GM12878 (cell line): Measurements from ENCODE around the gene PPP2R5D. TPM values are rescaled to one million over a fixed set of nuclear protein-coding genes. Genes with fewer than 3 reads are reported as not detected.

Source experiments
- ATAC-seq: fragments of 200-7000 bp; cut with Tn5 transposase; 3 replicates; pipeline ENCODE4 v1.9.1; 2020; ENCODE audit warnings: mild to moderate bottlenecking, moderate library complexity
- BruUV-seq: library from RNA; stranded (reverse); fragments of 400-500 nt; replicated peaks from 2 replicates; lab custom pipeline; 2021; lab: Mats Ljungman, UMichigan
- CTCF ChIA-PET: fragments of 300-600 bp; sonication (Branson Sonifier 250); formaldehyde crosslinking; extraction: SDS; loops from one replicate; lab custom pipeline; 2021; ENCODE audit warnings: inconsistent platforms; lab: Yijun Ruan, JAX
- POLR2A ChIA-PET: fragments of 350-600 bp; formaldehyde crosslinking; extraction: SDS; loops from one replicate; lab custom pipeline; 2021; ENCODE audit warnings: inconsistent platforms; lab: Charles Lee
- RAD21 ChIA-PET: fragments of 300-600 bp; sonication (Branson Sonifier 250); formaldehyde crosslinking; loops from one replicate; lab custom pipeline; 2023; ENCODE audit warnings: antibody characterized with exemption; ENCODE audit not compliant: unreplicated experiment; lab: Charles Lee
- SMC1A ChIA-PET: fragments of 300-600 bp; sonication (Branson Sonifier 250); formaldehyde crosslinking; loops from one replicate; lab custom pipeline; 2023; ENCODE audit not compliant: unreplicated experiment, uncharacterized antibody; lab: Charles Lee
- DNase-seq: peaks from one replicate; pipeline ENCODE4 v3.0.0-alpha.2; 2011; ENCODE audit warnings: low read depth, low spot score
- FAIRE-seq: peaks from 3 replicates; lab custom pipeline; 2011; peaks lifted over from hg19 to GRCh38; lab: Jason Lieb, UNC
- H2AFZ ChIP-seq: 2 replicates; pipeline ENCODE4 v1.6.0; 2011; ENCODE audit warnings: low read depth, low read length, control low read depth; ENCODE audit not compliant: control insufficient read depth
- H3K27ac ChIP-seq: 2 replicates; pipeline ENCODE4 v1.5.1; 2011; ENCODE audit warnings: control low read depth; ENCODE audit not compliant: control insufficient read depth, insufficient read depth
- H3K27me3 ChIP-seq, 2 experiments: replicated peaks in 1 of 2; 2 replicates each; pipeline versions ENCODE4 v1.6.0 to v1.6.1; 2011; ENCODE audit warnings: low read length in 1 of 2; ENCODE audit not compliant: control insufficient read depth in 2 of 2, insufficient read depth in 2 of 2
- H3K36me3 ChIP-seq, 2 experiments: 2 replicates each; pipeline ENCODE4 v1.5.1; 2011; ENCODE audit warnings: low read length in 1 of 2; ENCODE audit not compliant: control insufficient read depth in 2 of 2, insufficient read depth in 2 of 2
- H3K4me1 ChIP-seq: 2 replicates; pipeline ENCODE4 v1.6.1; 2011; ENCODE audit warnings: mild to moderate bottlenecking, low read length, moderate library complexity, mixed read lengths; ENCODE audit not compliant: control insufficient read depth, insufficient read depth
- H3K4me2 ChIP-seq: 2 replicates; pipeline ENCODE4 v1.6.0; 2011; ENCODE audit warnings: control low read depth; ENCODE audit not compliant: control insufficient read depth, insufficient read depth
- H3K4me3 ChIP-seq: fragments of 200-600 bp; sonication (generic); 2 replicates; pipeline ENCODE4 v1.5.1; 2016
- H3K79me2 ChIP-seq: 2 replicates; pipeline ENCODE4 v1.6.0; 2011; ENCODE audit warnings: low read length; ENCODE audit not compliant: control insufficient read depth, insufficient read depth
- H3K9ac ChIP-seq: 2 replicates; pipeline ENCODE4 v1.8.0; 2011; ENCODE audit warnings: low read length, control low read depth, mixed read lengths; ENCODE audit not compliant: control insufficient read depth, insufficient read depth
- H3K9me3 ChIP-seq: replicated peaks from 3 replicates; pipeline ENCODE4 v1.5.1; 2011; ENCODE audit warnings: mild to moderate bottlenecking, low read length; ENCODE audit not compliant: control insufficient read depth, insufficient read depth
- H4K20me1 ChIP-seq: 2 replicates; pipeline ENCODE4 v1.6.0; 2011; ENCODE audit not compliant: control insufficient read depth, insufficient read depth
- CREM ChIP-seq: IDR thresholded peaks from 2 replicates; pipeline ENCODE4 v1.6.1; 2014; ENCODE audit warnings: antibody characterized with exemption, low read depth
- DPF2 ChIP-seq: fragments of 450-650 bp; IDR thresholded peaks from 2 replicates; pipeline ENCODE4 v1.6.1; 2017; ENCODE audit warnings: mild to moderate bottlenecking
- EGR1 ChIP-seq, 2 experiments: IDR thresholded peaks; 1 replicate in 1 of 2; 2 replicates in 1 of 2; pipeline ENCODE4 v1.6.1; 2011 to 2012; ENCODE audit warnings: low read depth in 2 of 2, low read length in 2 of 2, borderline replicate concordance in 1 of 2, mild to moderate bottlenecking in 1 of 2, moderate library complexity in 1 of 2
- IRF4 ChIP-seq: IDR thresholded peaks from 2 replicates; pipeline ENCODE4 v1.6.1; 2011; ENCODE audit warnings: low read depth, low read length
- PAX8 ChIP-seq: fragments of 450-650 bp; IDR thresholded peaks from 2 replicates; pipeline ENCODE4 v1.6.1; 2017; ENCODE audit warnings: mild to moderate bottlenecking, moderate library complexity
- SP1 ChIP-seq: IDR thresholded peaks from one replicate; pipeline ENCODE4 v1.6.1; 2011; ENCODE audit warnings: low read depth, low read length
- TARDBP ChIP-seq: IDR thresholded peaks from 2 replicates; pipeline ENCODE4 v1.6.1; 2016; ENCODE audit warnings: borderline replicate concordance
- TCF7 ChIP-seq: IDR thresholded peaks from 2 replicates; pipeline ENCODE4 v1.6.1; 2014; ENCODE audit warnings: antibody characterized with exemption, borderline replicate concordance
- ZNF207 ChIP-seq: fragments of 450-650 bp; IDR thresholded peaks from 2 replicates; pipeline ENCODE4 v1.6.1; 2014; ENCODE audit warnings: antibody characterized with exemption, mild to moderate bottlenecking, borderline replicate concordance
- ZNF217 ChIP-seq: fragments of 450-650 bp; IDR thresholded peaks from 2 replicates; pipeline ENCODE4 v1.6.1; 2017; ENCODE audit warnings: antibody characterized with exemption, mild to moderate bottlenecking
- WGBS: methylation state at CpG from one replicate; pipeline ENCODE4 v1.1.6; 2016; ENCODE audit warnings: low lambda C conversion rate; ENCODE audit not compliant: insufficient replicate concordance, insufficient coverage; ENCODE audit errors: missing lambda C conversion rate; 5-methylcytosine and 5-hydroxymethylcytosine counted together
- in situ Hi-C: fragments of 300-500 bp; cut with MboI; formaldehyde crosslinking; loops from 9 replicates; pipeline ENCODE4 v1.14.3; 2018; ENCODE audit warnings: mixed read lengths
- intact Hi-C: fragments of 100-400 bp; cut with micrococcal nuclease; formaldehyde crosslinking; loops from one replicate; pipeline ENCODE4 v1.14.2; 2022; ENCODE audit not compliant: unreplicated experiment
- polyA plus RNA-seq, 11 experiments: library from polyadenylated mRNA; depleted of rRNA in 4 of 11; unstranded in 6 of 11; stranded (reverse) in 5 of 11; fragments of >200 nt; fragmentation: Nextera tagmentation in 4 of 11; fragmentation: Illumina TruSeq in 1 of 11; extraction: Ambion mirVana in 4 of 11; extraction: Trizol in 1 of 11; gene quantifications; 1 replicate in 1 of 11; 2 replicates in 10 of 11; pipeline versions ENCODE4 v1.2.1 to v1.2.3, GENCODE V29; 2011 to 2016; ENCODE audit warnings: inconsistent platforms in 2 of 11, missing spikeins in 2 of 11, low read depth in 1 of 11
- total RNA-seq, 4 experiments: library from RNA; depleted of rRNA in 3 of 4; stranded (reverse); fragments of >200 nt in 3 of 4; fragmentation: Illumina TruSeq in 1 of 4; extraction: Trizol in 1 of 4; gene quantifications; 2 replicates each; pipeline versions ENCODE4 v1.2.1 to v1.2.3, GENCODE V29; 2013 to 2021
- TF ChIP-seq, protein P1 (sequence below): IDR thresholded peaks from 2 replicates; pipeline ENCODE4 v1.6.1; 2012; ENCODE audit warnings: low read length, inconsistent platforms
- TF ChIP-seq, protein P2 (sequence below): IDR thresholded peaks from 2 replicates; pipeline ENCODE4 v1.6.1; 2012; ENCODE audit warnings: improper control_type of control experiment, low read depth, low read length; ENCODE audit not compliant: insufficient replicate concordance
- TF ChIP-seq, protein P3 (sequence below): IDR thresholded peaks from 2 replicates; pipeline ENCODE4 v1.6.1; 2012; ENCODE audit warnings: low read depth, low read length, improper control_type of control experiment
- TF ChIP-seq, protein P4 (sequence below): fragments of 150-350 bp; IDR thresholded peaks from 2 replicates; pipeline ENCODE4 v1.6.1; 2014; ENCODE audit warnings: mild to moderate bottlenecking, low read depth, low read length

The PPP2R5D gene
- total and polyA plus RNA-seq, 10 of the 15 experiments (the other 5 are each of a cell fraction or from before 2014, with no cell fraction given): 1.5 to 59.0 (median 32.0) TPM

DNA sequence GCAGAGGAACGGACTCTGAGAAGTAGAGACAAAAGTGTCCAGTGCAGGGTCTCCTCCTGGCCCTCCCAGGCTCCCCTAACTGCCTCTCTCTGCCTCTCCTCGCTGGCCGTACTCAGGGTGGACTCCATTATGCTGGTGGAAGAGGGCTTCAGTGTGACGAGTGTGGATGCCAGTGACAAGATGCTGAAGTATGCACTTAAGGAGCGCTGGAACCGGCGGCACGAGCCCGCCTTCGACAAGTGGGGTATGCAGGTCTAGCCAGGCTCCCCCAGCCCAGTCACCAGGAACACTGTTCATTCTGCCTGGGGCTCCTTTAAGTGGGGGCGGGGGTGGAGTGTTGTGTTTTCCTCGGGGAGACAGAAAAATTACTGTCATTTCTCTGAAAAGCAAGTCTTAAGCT lies 22.3 kb upstream of the PPP2R5D start (continued):
- TF ChIP-seq, protein P1, sequence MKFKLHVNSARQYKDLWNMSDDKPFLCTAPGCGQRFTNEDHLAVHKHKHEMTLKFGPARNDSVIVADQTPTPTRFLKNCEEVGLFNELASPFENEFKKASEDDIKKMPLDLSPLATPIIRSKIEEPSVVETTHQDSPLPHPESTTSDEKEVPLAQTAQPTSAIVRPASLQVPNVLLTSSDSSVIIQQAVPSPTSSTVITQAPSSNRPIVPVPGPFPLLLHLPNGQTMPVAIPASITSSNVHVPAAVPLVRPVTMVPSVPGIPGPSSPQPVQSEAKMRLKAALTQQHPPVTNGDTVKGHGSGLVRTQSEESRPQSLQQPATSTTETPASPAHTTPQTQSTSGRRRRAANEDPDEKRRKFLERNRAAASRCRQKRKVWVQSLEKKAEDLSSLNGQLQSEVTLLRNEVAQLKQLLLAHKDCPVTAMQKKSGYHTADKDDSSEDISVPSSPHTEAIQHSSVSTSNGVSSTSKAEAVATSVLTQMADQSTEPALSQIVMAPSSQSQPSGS: no peak
- TF ChIP-seq, protein P2, sequence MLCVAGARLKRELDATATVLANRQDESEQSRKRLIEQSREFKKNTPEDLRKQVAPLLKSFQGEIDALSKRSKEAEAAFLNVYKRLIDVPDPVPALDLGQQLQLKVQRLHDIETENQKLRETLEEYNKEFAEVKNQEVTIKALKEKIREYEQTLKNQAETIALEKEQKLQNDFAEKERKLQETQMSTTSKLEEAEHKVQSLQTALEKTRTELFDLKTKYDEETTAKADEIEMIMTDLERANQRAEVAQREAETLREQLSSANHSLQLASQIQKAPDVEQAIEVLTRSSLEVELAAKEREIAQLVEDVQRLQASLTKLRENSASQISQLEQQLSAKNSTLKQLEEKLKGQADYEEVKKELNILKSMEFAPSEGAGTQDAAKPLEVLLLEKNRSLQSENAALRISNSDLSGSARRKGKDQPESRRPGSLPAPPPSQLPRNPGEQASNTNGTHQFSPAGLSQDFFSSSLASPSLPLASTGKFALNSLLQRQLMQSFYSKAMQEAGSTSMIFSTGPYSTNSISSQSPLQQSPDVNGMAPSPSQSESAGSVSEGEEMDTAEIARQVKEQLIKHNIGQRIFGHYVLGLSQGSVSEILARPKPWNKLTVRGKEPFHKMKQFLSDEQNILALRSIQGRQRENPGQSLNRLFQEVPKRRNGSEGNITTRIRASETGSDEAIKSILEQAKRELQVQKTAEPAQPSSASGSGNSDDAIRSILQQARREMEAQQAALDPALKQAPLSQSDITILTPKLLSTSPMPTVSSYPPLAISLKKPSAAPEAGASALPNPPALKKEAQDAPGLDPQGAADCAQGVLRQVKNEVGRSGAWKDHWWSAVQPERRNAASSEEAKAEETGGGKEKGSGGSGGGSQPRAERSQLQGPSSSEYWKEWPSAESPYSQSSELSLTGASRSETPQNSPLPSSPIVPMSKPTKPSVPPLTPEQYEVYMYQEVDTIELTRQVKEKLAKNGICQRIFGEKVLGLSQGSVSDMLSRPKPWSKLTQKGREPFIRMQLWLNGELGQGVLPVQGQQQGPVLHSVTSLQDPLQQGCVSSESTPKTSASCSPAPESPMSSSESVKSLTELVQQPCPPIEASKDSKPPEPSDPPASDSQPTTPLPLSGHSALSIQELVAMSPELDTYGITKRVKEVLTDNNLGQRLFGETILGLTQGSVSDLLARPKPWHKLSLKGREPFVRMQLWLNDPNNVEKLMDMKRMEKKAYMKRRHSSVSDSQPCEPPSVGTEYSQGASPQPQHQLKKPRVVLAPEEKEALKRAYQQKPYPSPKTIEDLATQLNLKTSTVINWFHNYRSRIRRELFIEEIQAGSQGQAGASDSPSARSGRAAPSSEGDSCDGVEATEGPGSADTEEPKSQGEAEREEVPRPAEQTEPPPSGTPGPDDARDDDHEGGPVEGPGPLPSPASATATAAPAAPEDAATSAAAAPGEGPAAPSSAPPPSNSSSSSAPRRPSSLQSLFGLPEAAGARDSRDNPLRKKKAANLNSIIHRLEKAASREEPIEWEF: no peak
- TF ChIP-seq ZNF217: no peak

DNA sequence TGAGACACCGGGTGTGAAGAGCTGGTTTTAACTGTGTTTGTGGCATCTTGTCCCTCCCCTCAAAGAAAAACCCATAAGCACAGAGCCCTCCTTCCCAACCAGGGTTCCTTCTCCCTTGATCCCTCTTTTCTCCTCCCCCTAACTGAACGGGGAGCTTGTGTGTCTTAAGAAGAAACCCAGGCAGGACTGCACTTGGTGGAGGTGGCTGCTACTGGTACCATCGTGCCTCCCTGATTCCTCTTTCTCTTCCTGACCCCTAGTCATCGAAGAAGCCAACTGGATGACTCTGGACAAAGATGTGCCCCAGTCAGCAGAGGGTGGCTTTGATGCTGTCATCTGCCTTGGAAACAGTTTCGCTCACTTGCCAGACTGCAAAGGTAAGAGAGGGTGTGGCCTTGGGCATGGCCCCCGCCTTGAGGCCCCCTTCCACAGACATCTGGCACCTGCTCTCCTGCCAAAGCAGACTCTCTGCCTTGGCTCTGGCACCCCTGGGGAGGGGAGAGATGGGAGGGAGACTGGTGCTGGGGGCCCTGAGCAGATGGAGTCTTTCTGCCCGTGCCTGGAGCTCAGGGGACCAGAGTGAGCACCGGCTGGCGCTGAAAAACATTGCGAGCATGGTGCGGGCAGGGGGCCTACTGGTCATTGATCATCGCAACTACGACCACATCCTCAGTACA lies 21.7 kb upstream of the PPP2R5D start:
- FAIRE-seq: no peak
- H2AFZ ChIP-seq: no peak overlapping the region
- no peak overlapping the region for H3K9ac ChIP-seq
- H3K79me2 ChIP-seq: no peaks in the 10 kb centered on the region
- POLR2A ChIA-PET: no interaction called here
- WGBS: 83% methylated on average over 13 of the region's 13 CpGs
- CTCF ChIA-PET: interaction anchor here (1.0 to 1.9 kb wide), 2 partner anchors 16 to 34 kb away, joined by 3 to 6 read pairs; partner anchors contain the start of gene CNPY3
- no TSS peak for BruUV-seq
- no peak for DNase-seq
- ATAC-seq: no peak
- no peaks in the 10 kb centered on the region for H4K20me1 ChIP-seq
- H3K36me3 ChIP-seq: no peaks in the 10 kb centered on the region; a peak in 2 of 4 replicates
- RAD21 ChIA-PET: no interaction called here
- H3K9me3 ChIP-seq: no peaks in the 10 kb centered on the region
- H3K4me2 ChIP-seq: no peak overlapping the region
- H3K27me3 ChIP-seq: no peaks in the 10 kb centered on the region
- intact Hi-C loops (no loop called here), in situ Hi-C loops (no loop called here)
- no peak overlapping the region for H3K27ac ChIP-seq
- no peaks in the 10 kb centered on the region for H3K4me1 ChIP-seq
- H3K4me3 ChIP-seq: no peak overlapping the region
- SMC1A ChIA-PET: no interaction called here
- TF ChIP-seq EGR1 (IDR thresholded peaks at IDR 0.05; ENCODE audit: borderline replicate concordance in 1 of 2, low read depth in 2 of 2, low read length in 2 of 2) (no peak), CREM (no peak), TCF7 (no peak), PAX8 (no peak), IRF4 (no peak), ZNF207 (no peak), TARDBP (no peak), DPF2 (no peak), SP1 (no peak)
- TF ChIP-seq, protein P3, sequence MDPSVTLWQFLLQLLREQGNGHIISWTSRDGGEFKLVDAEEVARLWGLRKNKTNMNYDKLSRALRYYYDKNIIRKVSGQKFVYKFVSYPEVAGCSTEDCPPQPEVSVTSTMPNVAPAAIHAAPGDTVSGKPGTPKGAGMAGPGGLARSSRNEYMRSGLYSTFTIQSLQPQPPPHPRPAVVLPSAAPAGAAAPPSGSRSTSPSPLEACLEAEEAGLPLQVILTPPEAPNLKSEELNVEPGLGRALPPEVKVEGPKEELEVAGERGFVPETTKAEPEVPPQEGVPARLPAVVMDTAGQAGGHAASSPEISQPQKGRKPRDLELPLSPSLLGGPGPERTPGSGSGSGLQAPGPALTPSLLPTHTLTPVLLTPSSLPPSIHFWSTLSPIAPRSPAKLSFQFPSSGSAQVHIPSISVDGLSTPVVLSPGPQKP: no peak
- TF ChIP-seq, protein P4, sequence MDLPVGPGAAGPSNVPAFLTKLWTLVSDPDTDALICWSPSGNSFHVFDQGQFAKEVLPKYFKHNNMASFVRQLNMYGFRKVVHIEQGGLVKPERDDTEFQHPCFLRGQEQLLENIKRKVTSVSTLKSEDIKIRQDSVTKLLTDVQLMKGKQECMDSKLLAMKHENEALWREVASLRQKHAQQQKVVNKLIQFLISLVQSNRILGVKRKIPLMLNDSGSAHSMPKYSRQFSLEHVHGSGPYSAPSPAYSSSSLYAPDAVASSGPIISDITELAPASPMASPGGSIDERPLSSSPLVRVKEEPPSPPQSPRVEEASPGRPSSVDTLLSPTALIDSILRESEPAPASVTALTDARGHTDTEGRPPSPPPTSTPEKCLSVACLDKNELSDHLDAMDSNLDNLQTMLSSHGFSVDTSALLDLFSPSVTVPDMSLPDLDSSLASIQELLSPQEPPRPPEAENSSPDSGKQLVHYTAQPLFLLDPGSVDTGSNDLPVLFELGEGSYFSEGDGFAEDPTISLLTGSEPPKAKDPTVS: no peak
